Inferior parietal cortex (tissue), 1 donor: ENCODE results near the gene IL4I1.

ENCODE experiments used
- DNase-seq: peaks from one replicate; pipeline ENCODE4 v3.0.0-alpha.2; 2016; ENCODE audit errors: extremely low spot score

IL4I1 gene

DNA sequence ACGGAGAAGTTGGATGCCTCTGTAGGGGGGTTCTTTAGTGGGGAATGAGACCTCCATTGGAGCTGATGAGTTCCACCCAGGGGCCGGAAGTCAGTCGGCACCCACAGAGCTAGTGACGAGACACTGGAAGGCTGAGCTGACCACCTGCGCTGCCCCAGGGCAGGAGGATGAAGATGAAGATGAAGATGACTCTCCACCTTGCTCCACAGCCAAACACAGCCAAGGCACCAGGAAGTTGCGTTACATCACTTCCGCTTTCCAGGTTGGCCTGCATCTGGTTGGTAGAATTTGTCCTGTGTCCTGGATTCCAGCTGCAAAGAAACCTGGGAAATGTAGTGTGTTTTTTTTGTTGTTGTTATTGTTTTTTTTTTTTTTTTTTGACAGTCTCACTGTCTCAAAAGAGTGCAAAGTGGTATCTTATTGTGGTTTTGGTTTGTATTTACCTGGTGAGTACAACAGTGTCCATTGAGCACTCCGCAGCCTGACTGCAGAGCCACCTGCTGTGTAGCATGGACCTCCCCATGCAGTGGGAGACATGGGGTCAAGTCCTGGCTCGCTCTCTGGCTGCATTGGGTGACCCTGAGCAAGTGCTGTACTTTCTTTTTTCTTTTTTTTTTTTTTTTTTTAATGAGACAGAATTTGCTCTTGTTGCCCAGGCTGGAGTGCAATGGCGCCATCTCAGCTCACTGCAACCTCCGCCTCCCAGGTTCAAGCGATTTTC is 17.3 kb downstream of the IL4I1 start:
- DNase-seq: no peak

DNA sequence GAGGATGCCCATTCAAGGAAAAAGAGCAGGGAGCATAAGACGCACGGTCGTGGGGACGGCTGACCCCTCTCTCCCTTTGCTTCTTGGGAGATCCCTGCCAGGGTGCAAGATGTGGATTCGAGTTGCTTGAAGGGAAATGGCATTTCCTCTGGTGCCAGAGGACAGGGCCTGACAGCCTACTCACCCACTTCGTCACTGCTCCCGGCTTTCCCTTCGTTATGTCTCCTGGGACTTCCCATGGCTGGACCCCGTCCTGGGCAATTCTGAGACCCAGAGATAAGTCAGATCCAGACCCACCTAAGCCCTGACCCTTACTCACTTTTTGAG is 18.0 kb downstream of the IL4I1 start:
- no peak for DNase-seq

DNA sequence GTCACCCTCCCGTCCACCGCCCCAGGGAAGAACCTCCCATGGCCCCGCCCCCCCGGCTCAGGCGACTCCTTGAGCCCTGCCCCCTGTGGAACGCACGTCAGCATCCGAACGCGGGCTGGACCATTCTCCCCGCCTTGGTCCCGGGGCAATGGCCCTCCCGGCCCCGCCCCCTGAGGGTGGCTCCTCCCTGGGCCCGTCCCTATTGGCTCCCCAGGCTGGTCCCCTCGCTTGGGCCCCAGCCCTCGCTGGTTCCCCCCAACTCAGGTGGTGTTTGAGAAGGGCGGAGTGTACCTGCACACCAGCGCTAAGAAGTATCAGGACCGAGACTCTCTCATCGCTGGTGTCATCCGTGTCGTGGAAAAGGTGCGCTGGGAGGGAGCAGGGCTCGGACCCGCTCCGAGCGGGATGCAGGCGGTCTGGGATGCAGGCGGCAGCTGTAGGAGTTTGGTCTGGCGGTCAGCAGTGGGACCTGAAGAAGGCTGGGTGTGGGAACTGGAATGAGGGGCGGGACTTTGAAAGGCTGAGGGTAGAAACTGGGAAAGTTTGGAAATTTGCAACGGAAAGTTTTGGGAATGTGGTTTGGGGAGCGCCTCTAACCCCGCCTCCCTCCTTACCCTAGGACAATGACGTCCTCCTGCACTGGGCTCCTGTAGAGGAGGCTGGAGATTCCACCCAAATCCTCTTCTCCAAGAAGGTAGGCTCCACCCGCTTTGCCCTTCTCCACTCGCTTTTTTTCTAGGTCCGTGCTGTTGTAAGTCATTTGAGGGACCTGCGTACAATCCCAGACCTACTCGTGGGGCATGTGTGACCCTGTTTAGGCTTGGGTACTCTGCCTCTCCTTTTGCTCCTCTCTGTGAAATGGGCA is 18.6 kb downstream of the IL4I1 start:
- DNase-seq: peak; percentile 83

DNA sequence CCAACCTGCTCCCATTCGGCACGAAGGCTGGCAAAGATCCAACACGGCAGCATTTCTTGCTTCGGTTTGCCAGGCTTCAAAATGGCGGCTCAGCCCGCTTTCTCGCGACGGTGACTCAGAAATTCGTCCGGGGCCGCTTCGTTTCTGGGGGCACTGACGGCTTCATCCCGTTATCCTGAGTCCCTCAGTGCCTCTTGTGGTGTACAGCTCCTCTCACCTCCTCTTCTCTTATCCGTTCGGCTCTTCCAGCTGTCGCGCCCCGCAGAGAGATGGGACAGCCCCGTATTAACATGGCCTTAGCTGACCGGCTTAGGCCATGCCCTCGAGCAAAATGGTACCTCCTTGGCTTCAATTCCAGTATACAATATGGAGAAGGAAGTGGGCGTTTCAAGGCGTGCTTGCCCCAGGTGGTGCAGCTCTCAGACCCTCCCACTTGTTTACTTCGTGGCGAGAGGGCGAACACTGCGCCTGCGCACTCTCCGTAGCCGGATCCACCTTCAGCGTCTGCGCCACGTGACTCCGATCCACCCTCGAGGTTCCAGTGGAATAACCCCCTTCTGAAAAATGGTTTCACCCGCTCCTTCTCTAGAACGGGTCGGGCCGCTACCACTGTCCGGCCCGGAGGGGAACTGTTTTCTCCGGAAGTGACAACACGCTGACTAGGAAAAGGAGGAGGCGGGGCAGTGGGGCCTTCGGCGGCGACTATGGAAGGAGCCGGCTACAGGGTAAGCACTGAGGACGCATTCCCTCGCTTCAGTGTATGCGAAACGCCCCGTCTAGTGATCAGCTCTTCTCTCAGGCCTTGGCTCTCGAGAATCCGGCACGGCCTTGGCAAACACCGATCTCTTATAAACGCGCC is 19.4 kb downstream of the IL4I1 start, which contains the start of the genes AKT1S1 and TBC1D17:
Gene AKT1S1, minus strand, starts transcription at position 336 of the 859 bp plus-strand sequence. CDS start 4,060 bp downstream, outside the sequence.
Gene TBC1D17, plus strand, starts transcription at position 683 of the 859 bp plus-strand sequence. Its CDS starts 22 bp downstream, at position 705.
- peak; percentile 100 for DNase-seq

DNA sequence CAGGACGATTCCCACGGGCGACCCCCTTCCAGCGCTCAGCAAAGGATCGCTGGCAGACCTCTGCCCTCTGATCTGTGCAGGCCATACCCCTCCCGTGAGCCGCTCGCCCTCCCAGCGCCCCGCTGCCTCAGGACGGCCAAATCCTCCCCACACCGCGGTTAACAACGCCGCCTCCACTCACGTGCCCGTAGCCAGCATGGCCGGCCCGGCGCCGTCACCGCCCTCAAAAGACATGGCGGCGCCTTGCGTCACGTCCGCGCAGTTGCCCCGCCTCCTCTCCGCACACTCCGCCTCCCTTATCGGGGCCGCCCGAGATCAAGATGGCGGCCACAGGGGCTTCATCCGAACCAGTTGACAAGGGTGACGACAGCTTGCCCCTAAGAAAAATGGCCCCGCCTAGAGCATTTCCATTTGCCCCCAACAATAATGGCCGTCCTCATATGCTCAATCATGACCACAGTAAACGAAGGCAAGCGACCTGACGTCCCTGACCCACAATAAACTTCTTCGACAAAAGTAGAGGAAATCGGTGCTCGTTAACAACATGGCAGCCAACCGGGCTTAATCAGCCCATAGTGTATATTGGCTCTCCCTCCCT is 20.2 kb downstream of the IL4I1 start:
- peak; percentile 99 for DNase-seq

DNA sequence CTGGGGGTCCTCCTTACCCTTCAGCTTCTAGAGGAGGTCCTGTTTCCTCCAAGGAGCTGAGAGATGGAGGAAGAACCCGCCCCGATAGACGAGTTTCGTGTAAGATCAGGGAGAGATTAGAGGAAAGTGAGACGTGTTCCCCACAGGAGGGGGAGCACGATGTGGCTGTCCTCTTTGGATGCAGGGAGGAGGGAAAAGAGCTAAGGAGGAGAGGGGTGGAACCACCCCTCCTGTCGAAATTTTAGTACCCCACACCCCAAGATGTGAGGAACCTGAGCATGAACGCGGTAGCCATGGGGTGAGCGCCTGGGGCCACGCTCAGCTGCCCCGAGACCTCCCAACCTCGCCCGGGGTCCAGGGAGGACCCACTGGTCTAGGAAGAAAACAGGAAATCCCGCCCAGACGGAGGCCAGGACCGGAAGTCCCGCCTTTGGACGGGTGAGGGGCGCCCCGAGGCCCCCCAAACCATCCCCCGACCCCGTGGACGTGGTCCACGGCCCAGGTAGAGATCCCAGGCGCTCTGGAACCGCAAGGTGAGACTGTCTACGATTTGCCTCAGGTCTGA is 20.7 kb downstream of the IL4I1 start:
- peak; percentile 64 for DNase-seq

DNA sequence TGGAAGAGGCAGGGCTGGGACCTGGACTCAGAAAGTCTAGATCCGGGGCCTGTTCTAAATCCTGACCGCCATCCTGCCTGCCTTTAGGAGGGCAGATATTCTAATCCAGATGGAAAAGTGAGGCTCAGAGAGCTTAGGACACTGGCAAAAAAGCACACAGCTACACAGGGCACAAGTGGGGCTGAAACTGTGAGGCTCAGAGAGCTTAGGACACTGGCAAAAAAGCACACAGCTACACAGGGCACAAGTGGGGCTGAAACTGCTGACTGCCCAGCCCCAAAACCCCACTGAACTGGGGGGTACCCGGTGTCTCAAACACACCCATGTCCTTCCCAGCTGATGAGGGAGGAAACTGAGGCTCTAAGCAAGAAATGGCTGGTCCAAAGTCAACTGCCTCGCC is 21.5 kb downstream of the IL4I1 start:
- no peak for DNase-seq

DNA sequence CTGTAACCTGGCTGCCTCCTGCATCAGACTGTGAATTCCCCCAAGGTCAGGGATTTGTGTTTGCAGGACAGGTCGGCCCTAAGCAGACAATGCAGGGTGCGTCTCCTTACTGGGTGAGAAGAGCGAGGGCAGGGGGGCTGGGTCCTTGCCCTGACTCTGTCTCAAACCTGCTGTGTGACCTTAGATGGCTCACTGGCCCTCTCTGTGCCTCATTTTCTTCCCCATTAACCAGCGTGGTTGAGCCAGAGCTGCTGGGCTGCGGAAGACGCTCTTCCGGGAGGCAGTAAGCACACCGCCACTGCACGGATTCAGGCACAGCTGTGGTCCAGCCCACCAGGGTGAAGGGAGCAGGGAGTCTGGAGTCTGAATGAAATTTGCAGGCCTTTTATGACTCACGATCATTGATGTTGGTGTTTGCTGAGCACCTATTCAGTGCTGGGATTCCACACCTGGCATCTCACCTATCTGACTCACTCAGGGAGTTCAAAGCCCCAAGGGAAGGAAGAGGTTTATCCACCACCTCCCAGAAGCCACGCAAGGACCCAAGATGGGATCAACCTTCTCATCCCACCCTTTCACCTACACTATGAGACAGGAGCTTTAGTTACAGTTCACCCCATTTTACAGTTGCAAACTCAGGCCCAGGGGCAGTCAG is 22.1 kb downstream of the IL4I1 start:
- no peak for DNase-seq

DNA sequence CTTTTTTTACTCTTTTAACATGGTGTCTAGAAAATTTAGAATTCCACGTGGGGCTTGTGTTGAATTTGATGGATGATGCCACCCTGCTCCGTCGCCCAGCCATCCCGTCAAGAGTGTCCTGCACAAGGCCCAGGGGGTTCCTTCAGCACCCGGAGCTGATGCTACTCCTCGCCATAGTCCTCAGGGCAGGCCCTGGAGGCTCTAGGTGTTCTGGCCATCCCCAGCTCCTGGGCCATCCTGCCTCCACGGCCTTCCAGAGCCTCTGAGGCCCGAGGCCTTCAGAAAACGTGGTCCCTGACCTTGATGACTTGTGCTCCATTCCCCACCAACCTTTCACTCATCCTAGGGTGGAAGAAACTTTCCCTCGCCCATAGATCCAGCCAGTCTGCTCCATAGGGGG is 22.9 kb downstream of the IL4I1 start:
- DNase-seq: no peak

DNA sequence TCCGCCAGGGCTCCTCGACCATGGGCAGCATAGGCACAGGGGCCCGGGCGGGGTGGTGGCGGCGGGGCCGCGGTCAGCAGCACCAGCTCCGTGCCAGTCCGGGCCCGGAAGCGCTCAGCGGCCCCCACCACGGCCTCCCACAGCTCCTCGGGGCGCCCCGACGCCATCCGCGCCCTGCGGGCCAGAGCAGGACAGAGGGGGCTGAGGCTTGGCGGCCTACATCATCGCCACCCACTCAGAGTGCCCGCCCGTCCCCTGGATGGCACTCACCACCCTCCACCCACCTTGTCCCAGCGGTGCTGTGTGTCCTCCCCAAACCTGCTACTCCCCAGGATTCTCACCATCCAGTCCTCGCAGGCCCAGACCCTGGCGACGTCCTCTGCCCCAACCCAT is 23.6 kb downstream of the IL4I1 start:
- no peak for DNase-seq

DNA sequence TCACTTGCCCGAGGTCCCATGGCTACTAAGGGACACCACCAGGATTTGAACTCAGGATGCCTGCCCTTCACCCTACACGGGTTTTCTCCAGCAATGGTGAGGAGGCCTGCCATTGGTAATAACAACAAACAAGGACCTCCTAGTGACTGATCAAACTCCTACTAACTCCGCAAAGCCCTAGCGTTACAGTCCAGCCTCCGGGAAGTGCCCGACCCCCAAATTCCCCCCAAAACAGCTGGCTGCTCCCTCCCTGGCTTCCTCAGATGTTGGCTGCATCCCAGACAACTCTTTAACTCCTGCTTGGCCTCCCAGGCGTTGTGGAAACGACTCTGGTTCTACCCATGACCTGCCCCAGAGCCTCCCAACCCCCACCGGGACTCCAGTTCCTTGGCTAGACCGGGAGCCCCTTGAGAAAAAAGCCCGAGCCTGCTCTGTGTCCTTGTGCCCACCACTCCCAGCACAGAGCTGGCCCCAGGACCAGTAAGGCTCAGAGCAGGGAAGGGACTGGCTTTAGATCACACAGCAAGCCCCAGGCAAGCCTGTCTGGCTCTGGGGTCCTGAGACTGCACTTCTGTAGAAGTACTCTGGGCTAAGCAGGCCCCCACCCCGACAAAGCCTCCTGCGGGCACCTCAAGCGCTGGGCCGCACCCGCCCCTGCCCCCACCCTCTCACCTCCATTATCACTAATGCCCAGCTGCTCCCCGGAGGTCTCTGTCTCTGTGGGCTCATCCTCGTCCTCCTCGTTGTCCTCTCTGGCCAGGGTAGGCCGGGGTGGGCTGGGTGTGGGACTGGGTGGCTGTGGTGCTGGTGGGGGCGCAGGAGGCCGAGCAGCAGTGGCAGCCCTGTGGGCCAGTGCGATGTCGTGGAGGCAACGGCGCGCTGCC is 24.2 kb downstream of the IL4I1 start:
- no peak for DNase-seq

DNA sequence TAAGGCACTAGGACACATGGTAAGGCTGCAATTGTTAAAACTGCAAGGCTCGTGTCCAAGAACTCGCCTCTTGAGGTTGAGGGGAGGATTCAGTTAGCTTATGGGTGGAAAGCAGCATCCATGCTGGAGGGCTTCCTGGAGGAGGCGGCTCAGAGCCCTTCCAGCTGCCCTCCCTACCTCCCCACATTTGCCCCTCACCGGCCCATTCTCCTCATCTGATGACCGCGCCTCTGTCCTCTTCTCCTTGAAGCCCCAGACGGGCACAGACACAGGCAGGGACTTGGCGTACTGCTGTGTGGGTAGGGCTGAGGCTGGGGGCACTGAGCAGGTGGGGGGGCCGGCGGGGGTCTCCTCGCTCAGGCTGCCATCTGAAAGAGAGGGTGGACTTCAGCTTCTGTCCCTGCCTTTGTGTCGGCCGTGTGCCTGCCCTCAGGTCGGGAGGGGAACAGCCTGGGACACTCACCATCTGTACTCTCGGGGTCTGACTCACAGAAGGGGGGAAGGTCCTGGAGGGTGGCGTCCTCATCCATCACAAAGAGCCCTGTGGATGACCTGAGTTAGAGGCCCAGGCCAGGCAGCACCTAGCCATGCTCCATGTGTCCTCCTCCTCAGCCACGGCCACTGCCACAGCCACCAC is 25.2 kb downstream of the IL4I1 start:
- no peak for DNase-seq

DNA sequence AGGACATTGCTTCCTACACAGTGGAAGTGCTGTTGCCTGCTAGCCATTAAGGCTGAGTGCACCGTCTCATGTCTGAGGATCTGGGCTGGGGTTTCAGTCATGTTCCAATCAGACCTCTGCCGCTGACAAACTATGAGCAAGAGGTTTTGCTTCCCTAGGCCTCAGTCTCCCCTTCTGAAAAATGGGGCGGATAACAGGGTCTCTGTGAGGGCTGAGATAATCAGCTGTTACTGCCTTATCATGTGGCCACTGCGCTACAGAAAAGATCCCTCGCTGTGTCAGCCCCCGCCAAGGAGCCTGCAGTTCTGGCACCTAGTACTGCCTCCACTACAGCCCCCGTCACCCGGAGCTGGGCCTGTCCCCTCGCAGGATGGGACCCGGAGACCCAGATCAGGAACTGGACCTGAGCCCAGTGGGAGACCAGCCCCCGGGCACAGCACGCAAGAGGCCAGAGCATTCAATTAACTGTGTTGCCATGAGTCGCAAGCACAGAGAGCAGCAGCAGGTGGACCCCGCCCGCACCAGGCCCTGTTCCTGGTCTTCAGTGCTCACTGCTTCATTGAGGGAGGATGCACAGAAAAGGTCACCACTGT is 26.3 kb downstream of the IL4I1 start:
- no peak for DNase-seq

DNA sequence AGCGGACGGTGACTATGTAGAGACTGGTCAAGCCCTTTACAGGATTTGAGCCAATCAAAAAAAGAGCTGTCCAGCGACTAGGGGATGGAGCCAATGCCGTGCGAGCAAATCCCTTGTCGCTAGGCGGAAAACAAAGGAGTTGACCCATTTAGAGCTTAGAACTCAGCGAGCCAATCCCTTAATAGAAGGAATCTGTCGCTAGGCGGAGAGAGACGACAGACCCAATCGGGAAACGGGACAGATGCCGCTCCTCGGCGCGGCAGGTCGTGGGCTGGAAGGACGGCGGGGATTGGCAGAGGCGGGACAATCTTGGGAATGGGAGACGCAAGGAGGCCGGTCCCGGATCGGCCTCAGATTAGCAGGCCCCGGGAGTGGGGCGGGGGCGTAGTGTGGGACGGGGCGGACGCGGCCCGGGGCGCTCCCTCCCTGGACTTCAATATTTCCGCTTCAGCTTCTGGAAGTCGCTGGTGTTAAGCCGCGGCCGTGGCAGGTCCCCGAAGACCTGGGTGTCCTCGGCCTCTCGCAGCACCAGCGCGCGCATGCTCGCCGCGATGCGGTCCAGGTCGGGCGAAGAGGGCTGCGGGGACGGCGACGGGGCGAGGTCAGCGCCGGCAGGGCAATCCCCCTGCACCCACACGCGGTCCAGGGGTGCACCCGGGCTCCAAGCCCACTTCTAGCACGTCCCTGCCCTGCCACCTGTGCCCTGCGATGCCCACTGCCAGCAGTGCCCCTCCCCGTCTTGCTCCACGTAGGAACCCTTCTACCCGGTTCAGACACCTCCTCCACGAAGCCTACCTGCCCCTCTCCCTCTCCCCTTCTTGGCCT is 27.0 kb downstream of the IL4I1 start:
- peak; percentile 100 for DNase-seq

DNA sequence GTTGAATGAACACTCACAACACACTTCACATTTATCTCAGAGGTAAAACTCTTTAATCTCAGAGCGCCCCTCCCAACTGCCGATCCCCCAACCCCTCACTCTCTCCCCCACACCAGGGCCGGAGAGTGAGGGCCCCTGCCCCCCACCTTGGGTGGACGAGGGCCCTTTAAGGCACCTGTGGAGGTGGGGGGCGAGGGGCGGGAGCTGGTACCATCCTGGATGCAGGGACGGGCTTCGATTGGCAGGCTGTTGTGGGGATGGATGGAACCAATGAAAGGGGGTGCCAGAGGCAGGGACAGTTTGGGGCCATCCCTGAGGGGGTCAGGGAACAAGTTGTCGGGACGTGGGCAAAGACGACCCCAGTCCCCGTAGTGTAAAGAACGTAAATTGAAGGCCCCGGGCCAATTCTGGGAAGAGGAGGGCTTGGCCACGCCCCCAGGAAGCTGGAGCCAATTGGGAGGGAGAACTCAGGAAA is 27.6 kb downstream of the IL4I1 start:
- DNase-seq: no peak

DNA sequence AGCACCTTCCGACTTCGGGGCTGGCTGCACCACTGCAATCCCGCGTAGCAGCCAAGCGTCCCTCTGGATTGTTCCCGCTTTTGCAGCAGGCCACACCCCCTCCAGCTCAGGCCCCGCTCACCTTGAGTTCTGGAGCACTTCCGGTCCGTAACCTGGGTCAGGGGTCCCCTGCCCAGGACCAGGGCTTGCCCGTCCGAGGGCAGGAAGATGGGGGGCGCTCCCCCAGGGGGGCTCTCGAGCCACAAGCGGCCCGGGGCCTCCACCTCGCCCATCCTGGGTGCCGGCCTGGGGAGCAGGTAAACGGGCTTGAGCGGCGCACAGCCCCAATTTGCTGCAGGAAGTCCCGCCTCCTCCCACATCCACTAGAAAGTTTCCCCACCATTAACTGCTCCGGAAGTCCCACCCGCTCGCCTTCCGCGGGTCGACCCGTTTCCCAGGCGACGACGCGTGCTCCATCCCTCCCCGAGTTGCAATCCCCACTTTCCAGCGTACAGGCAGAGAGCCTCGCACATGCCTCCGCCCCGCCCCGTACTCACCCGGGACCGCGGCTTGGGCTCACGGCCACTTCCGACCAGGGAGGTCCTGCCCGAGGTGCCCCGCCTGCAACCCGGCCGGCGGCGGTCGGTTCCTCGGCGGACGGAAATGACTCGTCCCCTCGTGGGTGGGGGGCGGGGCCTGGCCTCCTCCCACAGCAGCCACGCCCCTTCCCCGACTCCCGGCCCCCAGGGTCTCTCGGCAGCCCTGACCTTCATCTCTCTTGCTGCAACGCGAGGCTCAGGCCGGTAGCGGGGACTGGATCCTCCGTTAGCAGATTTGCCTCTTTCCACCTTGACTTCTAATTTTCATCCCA is 29.5 kb downstream of the IL4I1 start, which contains the start of gene PNKP:
Gene PNKP, minus strand, starts transcription at position 644 of the 850 bp plus-strand sequence. Its CDS starts 372 bp downstream, at position 272.
- DNase-seq: peak; percentile 89

DNA sequence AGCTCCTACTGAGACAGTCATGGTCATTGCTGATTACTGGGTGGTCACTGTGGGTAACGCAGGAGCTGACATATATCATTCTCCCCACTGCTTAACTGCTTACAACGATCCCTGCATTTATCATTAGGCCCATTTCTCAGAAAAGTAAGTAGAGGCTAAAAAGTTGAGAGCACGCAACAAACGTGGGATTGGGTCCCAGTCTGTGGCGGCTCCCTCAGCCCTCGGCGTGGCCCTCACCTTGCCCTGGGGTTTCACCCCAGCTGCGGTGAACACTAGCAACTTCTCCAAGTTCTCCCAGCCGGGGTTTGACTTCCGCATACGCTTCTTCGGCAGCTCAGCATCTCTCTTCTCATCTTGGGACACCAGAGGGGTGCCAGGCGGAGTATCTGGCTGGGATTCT is 31.8 kb downstream of the IL4I1 start:
- no peak for DNase-seq
